NCI-H524 (cell line): ENCODE measurements around the gene VIPR2.

Experiments
- DNase-seq, 2 experiments: peaks; one replicate each; lab custom pipeline; 2025; lab: John Stamatoyannopoulos, UW

VIPR2 gene

GRCh38 chr7:159158125-159158887 lies 13.6 kb upstream of the VIPR2 start:
- DNase-seq, result no peak

DNA sequence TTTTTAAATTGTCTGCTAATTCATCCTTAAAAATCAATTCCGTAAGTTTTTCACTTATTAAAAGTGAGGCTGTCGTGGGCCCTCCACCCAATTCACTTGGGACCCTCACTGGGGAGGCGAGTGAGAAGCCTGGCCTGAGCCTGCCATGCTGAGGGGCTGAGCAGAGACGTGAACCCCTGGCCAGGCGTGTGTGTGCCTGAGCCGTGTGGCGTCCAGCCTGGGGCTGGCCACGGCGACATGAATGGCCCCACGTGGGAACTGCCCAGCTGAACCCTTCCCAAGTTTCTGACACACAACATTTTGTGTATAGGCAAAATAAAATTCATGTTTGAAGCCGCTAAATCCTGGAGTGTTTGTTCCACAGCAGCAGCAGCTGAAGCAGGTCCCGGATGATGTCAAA lies 13.0 kb upstream of the VIPR2 start:
- no peak for DNase-seq

DNA sequence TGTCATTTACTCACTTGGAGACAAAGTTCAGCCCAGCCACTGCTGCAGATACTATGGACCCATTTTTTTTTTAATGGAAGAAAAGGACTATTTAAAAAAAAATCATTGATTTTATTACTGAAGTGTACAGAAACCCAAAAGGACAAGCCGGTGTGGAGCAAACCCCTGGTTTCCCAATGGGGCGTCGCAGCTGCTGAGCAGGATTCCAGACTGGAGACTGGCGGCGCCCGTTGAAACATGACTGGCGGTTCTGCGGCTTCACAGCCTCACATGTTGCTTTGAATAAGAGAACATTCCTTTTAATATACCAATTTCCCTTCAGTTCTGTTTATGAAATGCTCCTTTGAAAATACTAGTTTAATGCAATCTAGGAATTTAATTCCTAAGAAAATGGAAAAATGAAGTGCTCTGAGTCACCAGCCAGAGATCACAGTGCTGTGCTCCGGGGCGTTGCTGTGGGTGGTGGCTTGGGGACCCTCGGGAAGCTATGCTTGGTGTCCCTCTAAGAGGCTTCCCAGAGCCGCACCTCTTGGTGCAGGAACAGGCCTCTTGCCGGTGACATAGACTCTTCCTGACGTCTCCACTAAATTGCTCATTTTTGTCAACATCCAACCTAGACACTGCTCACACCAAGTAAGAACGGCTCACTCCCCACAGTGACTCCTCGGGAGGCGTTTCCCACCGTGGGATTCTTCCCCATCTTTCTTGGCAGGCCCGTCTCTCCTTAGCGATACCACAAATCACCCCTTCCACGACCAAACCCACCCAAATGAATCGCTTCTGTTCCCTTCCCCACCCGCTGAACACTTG lies 12.0 kb upstream of the VIPR2 start:
- DNase-seq, result no peak

- DNase-seq, result no peak
Observed at GRCh38 chr7:159155410-159155809, 10.7 kb upstream of the VIPR2 start.

DNA sequence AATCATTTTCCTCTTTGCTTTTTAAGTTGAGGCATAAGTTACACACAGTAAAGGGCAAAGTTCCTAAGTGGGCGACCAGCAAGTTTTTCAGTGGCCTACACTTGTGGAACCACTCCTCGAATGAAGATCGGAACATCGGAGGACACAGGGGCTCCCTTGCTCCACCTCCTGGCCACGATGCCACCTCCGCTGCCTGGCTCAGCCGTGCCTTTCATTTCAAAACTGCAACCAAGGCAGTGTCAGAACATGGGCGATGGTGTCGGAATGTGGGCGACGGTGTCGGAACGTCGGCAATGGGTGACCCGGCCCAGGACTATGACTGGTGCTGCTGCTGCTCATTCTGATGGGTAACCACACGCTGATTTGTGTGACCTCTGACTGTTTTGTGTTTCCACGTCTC lies 9.6 kb upstream of the VIPR2 start:
- no peak for DNase-seq

DNA sequence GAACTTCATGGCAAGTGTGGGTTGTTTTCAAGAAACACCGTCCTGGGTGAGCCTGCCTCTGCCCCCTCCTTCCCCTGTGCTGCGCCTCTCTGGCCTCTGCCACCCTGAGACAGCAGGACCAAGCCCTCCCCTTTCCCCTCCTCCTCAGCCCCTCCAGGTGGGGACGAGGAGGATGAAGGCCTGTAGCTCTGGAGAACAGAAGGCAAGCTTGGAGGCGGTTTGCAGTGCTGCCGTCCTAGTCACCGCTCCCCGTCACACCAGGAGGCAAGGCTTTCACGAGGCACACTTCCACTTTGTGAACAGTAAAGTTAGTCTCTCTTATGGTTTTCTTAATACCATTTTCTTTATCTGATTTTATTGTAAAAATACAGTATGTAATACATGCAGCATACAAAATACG lies 8.8 kb upstream of the VIPR2 start:
- DNase-seq, result no peak

DNA sequence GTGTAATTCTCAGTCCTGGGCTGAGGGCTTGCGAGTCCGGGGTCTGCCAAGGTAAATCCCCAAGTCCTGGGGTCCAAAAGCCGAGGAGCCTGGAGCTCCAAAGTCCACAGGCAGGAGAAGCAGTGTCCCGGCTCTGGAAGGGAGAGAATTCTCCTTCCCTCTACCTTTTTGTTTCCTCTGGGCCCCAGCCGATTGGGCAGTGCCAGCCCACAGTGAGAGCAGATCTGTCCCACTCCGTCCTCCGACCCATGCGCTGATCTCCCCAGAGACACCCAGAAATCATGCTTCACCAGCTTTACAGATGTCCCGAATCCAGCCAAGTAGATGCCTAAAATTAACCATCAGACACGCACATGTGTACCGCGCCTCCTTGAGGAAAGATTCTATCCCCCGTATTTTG lies 8.1 kb upstream of the VIPR2 start:
- DNase-seq, result no peak

DNA sequence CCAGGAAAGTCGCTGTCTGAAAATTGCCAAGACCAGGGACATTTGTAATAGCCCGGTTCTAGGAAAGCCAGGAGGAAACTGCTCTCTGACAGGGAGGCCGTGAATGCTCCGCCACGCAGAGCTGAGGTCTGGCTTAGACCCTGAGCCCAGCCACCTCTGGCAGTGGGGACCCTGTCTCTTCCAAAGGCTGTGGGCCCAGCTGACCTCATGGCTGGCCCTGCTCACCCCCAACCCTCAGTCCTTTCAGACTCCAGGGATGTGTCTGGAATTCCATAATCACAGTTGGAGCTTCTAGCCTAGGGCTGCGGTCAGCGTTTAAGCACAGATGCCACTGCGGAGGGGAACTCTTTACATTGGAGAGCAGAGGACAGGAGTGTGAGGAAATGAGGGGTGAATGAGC lies 6.6 kb upstream of the VIPR2 start:
- DNase-seq, result no peak

DNA sequence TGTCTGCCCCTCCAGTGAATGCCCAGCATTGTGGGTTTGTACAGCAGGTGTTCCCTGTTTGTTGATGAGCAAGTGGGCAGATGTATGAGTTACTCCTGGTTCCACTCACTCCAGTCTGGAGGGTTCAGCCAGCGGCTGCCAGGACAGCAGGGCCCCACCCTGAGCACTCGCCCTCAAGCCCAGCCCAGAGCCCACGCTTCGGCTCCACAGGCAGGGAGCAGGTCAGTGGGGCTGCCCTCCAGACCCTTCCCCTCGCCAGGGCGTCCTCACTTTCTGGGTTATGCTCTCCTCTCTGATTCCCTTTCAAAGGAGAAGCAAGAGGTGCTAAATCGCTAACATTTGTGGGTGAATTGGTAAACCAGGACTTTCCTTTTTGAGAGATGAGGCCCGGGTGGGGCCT lies 4.8 kb upstream of the VIPR2 start:
- DNase-seq, result no peak

DNA sequence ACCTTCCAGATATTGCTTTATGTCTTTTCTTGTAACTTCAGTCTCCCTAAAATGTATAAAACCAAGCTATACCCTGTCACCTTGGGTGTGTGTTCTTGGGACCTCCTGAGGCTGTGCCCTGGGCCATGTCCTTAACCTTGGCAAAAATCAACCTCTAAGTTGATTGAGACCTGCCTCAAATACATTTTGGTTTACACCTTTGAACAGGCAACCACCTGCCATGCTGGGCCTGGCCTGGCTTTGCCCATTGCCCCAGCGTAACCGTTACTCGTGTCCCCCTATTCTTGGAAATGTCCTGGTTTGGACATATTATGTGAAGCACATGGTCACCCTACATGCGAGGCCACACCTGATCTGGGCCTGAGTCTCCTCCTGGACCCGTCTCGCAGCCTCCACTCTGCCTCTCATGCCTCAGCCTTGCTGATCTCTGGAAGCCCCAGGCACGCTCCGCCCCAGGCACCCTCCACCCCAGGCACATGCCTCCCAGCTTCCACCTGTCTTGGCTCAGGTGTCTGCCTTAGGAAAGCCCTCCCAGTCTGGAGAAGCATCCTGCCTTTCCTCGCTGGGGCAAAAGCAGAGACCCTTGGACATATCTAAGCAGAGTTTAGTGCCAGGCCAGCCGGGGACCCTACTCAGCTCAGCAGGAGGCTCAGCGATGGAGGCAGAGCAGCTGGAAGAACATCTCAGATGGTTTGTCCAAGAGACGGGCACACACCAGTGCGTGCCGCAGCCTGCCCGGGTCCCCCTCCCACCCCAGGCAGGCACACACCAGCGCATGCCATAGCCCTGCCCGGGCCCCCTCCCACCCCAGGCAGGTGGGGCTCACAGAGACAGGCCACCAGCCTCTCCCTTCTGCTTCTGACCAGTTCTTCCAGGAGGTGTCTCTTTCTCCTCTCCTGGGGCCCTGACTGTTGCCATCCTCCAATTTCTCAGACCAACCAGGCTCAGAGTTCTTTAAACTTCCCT lies 4.0 kb upstream of the VIPR2 start:
- no peak for DNase-seq

- no peak for DNase-seq
Observed at GRCh38 chr7:159147687-159148086, 3.0 kb upstream of the VIPR2 start.

DNA sequence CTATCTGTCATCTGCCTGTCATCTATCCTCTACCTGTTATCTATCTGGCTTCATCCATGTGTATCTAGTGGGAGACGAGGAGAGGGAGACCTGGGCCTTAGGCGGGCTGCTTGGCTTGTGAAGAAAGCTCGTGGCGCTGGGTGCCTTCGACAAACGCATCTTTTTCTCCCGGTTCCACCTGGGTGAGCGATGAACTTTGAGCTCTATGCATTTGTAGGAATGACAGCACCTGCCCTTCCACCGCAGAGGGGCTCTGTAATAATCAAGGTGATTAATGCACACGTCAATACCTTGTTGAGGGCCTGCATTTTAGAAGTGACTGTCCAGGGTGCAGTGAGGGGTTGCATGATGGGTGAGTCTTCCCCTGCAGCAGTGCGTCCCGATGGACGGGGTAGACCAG lies 2.6 kb upstream of the VIPR2 start:
- DNase-seq, result no peak

- DNase-seq, result no peak
Observed at GRCh38 chr7:159146084-159146858, 1.6 kb upstream of the VIPR2 start.

DNA sequence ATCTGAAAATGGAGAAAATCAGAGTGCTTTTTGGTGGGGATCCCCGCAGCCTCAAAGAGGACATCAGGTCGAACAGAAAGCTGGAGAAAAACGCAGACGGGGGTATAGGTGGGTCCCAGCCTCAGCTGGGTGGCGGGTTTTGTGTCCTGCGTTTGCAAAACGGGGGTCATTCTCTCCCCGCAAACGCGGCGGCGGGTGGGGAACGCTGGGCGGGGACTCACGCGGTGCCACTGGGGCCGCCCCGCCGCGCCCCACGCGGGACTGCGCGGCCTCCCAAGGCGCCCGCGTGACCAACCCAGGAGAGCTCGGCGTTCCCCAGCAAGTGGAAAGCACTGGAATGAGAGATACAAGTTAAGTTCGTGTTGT lies 806 bp upstream of the VIPR2 start:
- no peak for DNase-seq

GRCh38 chr7:159143780-159144757 lies 598 bp downstream of the VIPR2 start:
- no peak for DNase-seq

DNA sequence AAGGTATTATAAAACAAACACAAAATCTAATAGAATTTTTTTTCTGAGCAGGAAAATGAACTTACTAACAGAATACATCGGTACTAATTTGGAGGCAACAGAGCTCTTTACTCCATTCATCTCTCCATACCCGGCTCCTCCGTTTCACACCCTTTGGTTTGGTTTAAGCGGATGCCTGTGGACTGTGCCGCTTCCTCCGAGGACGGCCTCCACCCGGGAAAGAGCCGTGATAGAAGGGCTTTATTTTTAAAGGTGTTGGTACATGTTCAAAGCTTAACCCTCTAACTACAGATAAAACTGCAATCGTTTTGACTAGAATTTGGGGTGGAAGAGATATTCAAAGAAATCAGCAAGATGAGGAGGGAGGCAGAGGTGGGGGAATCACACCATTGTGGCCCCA lies 1.9 kb downstream of the VIPR2 start:
- DNase-seq, result no peak

DNA sequence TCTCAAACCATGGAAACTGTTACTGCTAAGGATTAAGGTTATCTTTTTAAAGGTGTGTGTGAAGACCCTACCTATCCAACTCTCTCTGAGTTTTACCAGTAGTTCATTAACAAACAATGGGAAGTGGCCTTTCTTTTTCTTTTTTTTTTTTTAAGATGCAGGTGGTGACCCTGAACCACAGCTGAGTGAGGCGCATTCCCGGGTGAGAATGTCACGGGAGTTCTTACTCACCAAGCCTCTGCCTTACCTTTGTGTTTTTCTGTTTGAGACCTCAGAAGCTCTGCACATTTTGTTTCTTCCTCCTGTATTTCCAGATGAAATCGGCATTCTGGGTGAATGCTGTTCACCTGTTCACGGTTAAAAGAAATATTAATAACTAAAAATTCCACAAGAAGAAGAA lies 2.5 kb downstream of the VIPR2 start:
- no peak for DNase-seq

GRCh38 chr7:159141660-159142059 lies 3.0 kb downstream of the VIPR2 start:
- no peak for DNase-seq

- DNase-seq, result no peak
Observed at GRCh38 chr7:159141167-159141566, 3.5 kb downstream of the VIPR2 start.

DNA sequence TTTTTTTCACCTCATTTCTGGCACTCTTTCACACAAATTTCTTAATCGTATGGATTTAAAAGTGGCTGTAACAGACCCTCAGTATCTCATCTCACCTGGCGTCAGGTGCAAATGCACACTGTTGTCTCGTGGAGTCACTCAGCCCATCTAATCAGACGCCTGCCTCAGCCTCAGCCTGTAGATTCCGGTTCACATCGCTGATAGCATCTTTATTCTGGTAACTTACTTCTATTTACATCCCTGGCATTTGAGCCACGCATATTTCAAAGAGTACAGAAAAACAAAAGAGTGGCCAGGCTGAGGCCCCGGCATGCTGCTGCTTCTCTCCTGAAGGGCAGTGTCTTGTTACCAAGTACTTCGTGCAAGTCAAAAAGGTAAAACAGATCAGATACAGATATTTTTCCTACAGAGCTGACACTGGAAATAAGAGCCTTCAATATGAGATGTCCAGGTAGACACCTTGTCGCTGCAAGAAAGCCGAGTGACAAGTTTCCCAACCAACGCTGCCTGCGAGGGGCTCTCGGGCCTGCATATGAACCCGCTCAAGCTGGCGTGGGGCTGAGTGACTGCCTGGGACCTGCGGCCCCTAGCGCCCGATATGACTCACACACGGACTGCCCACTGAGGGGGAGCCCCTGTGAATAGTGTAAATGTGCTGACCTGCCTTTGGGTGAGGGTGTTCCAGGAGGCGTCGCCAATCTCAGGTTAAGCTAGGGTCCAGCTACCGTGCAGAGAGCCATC lies 4.3 kb downstream of the VIPR2 start:
- no peak for DNase-seq
